Ishikawa (cell line): Measurements from ENCODE around the gene MAGI1.

Source experiments
- CEBPB ChIP-seq: IDR thresholded peaks from 2 replicates; pipeline ENCODE4 v1.6.1; 2012
- CREB1 ChIP-seq: IDR thresholded peaks from 2 replicates; pipeline ENCODE4 v1.6.1; 2012; ENCODE audit warnings: low read depth
- EGR1 ChIP-seq: IDR thresholded peaks from 2 replicates; pipeline ENCODE4 v1.6.1; 2012
- EP300 ChIP-seq: IDR thresholded peaks from 2 replicates; pipeline ENCODE4 v1.6.1; 2012; ENCODE audit warnings: borderline replicate concordance
- FOXM1 ChIP-seq: IDR thresholded peaks from 2 replicates; pipeline ENCODE4 v1.6.1; 2012; ENCODE audit warnings: low read depth, borderline replicate concordance
- NFIC ChIP-seq: IDR thresholded peaks from 2 replicates; pipeline ENCODE4 v1.6.1; 2012
- RAD21 ChIP-seq: IDR thresholded peaks from 2 replicates; pipeline ENCODE4 v1.6.1; 2012; ENCODE audit warnings: low read depth
- TAF1 ChIP-seq: IDR thresholded peaks from 2 replicates; pipeline ENCODE4 v1.6.1; 2012; ENCODE audit warnings: low read depth, mild to moderate bottlenecking
- TCF12 ChIP-seq: IDR thresholded peaks from 2 replicates; pipeline ENCODE4 v1.6.1; 2012; ENCODE audit warnings: low read depth
- TEAD4 ChIP-seq: IDR thresholded peaks from 2 replicates; pipeline ENCODE4 v1.6.1; 2012
- YY1 ChIP-seq: IDR thresholded peaks from 2 replicates; pipeline ENCODE4 v1.6.1; 2012; ENCODE audit warnings: low read depth
- ZBTB7A ChIP-seq: IDR thresholded peaks from 2 replicates; pipeline ENCODE4 v1.6.1; 2012; ENCODE audit warnings: low read depth
- TF ChIP-seq, protein P1 (sequence below): IDR thresholded peaks from 2 replicates; pipeline ENCODE4 v1.6.1; 2012; ENCODE audit warnings: low read depth, mild to moderate bottlenecking
- TF ChIP-seq, protein P2 (sequence below): IDR thresholded peaks from 2 replicates; pipeline ENCODE4 v1.6.1; 2012
- TF ChIP-seq, protein P3 (sequence below): IDR thresholded peaks from 2 replicates; pipeline ENCODE4 v1.6.1; 2012

Gene MAGI1

GRCh38 chr3:65617787-65618186 is 420.9 kb downstream of the MAGI1 start:
- TF ChIP-seq CEBPB = no peak
- no peak for TF ChIP-seq YY1
- no peak for TF ChIP-seq EGR1
- TF ChIP-seq, protein P1, sequence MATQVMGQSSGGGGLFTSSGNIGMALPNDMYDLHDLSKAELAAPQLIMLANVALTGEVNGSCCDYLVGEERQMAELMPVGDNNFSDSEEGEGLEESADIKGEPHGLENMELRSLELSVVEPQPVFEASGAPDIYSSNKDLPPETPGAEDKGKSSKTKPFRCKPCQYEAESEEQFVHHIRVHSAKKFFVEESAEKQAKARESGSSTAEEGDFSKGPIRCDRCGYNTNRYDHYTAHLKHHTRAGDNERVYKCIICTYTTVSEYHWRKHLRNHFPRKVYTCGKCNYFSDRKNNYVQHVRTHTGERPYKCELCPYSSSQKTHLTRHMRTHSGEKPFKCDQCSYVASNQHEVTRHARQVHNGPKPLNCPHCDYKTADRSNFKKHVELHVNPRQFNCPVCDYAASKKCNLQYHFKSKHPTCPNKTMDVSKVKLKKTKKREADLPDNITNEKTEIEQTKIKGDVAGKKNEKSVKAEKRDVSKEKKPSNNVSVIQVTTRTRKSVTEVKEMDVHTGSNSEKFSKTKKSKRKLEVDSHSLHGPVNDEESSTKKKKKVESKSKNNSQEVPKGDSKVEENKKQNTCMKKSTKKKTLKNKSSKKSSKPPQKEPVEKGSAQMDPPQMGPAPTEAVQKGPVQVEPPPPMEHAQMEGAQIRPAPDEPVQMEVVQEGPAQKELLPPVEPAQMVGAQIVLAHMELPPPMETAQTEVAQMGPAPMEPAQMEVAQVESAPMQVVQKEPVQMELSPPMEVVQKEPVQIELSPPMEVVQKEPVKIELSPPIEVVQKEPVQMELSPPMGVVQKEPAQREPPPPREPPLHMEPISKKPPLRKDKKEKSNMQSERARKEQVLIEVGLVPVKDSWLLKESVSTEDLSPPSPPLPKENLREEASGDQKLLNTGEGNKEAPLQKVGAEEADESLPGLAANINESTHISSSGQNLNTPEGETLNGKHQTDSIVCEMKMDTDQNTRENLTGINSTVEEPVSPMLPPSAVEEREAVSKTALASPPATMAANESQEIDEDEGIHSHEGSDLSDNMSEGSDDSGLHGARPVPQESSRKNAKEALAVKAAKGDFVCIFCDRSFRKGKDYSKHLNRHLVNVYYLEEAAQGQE = no peak
- no peak for TF ChIP-seq CREB1
- TF ChIP-seq, protein P2, sequence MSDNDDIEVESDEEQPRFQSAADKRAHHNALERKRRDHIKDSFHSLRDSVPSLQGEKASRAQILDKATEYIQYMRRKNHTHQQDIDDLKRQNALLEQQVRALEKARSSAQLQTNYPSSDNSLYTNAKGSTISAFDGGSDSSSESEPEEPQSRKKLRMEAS = no peak
- TF ChIP-seq FOXM1 = no peak
- TF ChIP-seq NFIC = no peak
- TF ChIP-seq ZBTB7A = no peak
- TF ChIP-seq RAD21 = no peak
- no peak for TF ChIP-seq TEAD4

GRCh38 chr3:65617209-65617608 is 421.5 kb downstream of the MAGI1 start:
- TF ChIP-seq, protein P3, sequence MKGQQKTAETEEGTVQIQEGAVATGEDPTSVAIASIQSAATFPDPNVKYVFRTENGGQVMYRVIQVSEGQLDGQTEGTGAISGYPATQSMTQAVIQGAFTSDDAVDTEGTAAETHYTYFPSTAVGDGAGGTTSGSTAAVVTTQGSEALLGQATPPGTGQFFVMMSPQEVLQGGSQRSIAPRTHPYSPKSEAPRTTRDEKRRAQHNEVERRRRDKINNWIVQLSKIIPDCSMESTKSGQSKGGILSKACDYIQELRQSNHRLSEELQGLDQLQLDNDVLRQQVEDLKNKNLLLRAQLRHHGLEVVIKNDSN = no peak
- TF ChIP-seq EP300 (no peak), YY1 (no peak)
- TF ChIP-seq, protein P2 = no peak

- TF ChIP-seq, protein P2 = no peak
- TF ChIP-seq CEBPB (no peak), RAD21 (no peak), ZBTB7A (no peak), NFIC (no peak), YY1 (no peak), EGR1 (no peak), CREB1 (no peak), TAF1 (no peak), TCF12 (no peak), EP300 (no peak), TEAD4 (no peak), FOXM1 (no peak)
- TF ChIP-seq, protein P3 = no peak
- TF ChIP-seq, protein P1 = no peak
Observed at GRCh38 chr3:65616563-65616962, 422.2 kb downstream of the MAGI1 start.

- TF ChIP-seq EP300 (no peak), RAD21 (no peak), CREB1 (no peak), NFIC (no peak), TEAD4 (no peak), EGR1 (no peak), TCF12 (no peak), YY1 (no peak), TAF1 (no peak), ZBTB7A (no peak)
- TF ChIP-seq, protein P3 = no peak
- TF ChIP-seq, protein P2 = no peak
Observed at GRCh38 chr3:65615329-65615728, 423.4 kb downstream of the MAGI1 start.

- TF ChIP-seq, protein P3 = no peak
- TF ChIP-seq, protein P1 = no peak
Observed at GRCh38 chr3:65614585-65614984, 424.1 kb downstream of the MAGI1 start.
